K562 (cell line): ENCODE data around the gene JPH3. TPM values are rescaled to one million over a fixed set of nuclear protein-coding genes. Genes with fewer than 3 reads are reported as not detected.

Experiments used
- ATAC-seq: fragments of 200-7000 bp; cut with Tn5 transposase; 3 replicates; pipeline ENCODE4 v1.9.1; 2020; ENCODE audit warnings: moderate library complexity
- BruUV-seq: library from RNA; stranded (reverse); fragments of 400-500 nt; replicated peaks from 2 replicates; lab custom pipeline; 2021; lab: Mats Ljungman, UMichigan
- CTCF ChIA-PET: fragments of 300-600 bp; formaldehyde crosslinking; extraction: SDS; loops from one replicate; lab custom pipeline; 2021; ENCODE audit warnings: low intra/inter-chr PET ratio; lab: Yijun Ruan, JAX
- POLR2A ChIA-PET: fragments of 300-600, 350-650 bp; sonication (Branson Sonifier 250); formaldehyde crosslinking; extraction: SDS; loops from one replicate; lab custom pipeline; 2021; ENCODE audit warnings: antibody characterized with exemption, inconsistent platforms; lab: Yijun Ruan, JAX
- DNase-seq, 4 experiments: peaks; one replicate each; pipeline versions ENCODE4 v3.0.0 to v3.0.0-alpha.2; 2011 to 2018; ENCODE audit warnings: low spot score in 3 of 4, mixed read lengths in 3 of 4; ENCODE audit errors: extremely low read depth in 1 of 4
- FAIRE-seq: peaks from 2 replicates; lab custom pipeline; 2011; peaks lifted over from hg19 to GRCh38; lab: Jason Lieb, UNC
- H2AFZ ChIP-seq: 2 replicates; pipeline ENCODE4 v1.6.0; 2011; ENCODE audit warnings: low read depth, low read length, control low read depth, inconsistent platforms
- H3K27ac ChIP-seq: fragments of 200-600 bp; 3 replicates; pipeline ENCODE4 v1.8.0; 2011; ENCODE audit warnings: low read depth, mild to moderate bottlenecking, control low read depth, inconsistent platforms, low read length, moderate library complexity, mixed read lengths; ENCODE audit errors: extremely low read depth
- H3K27me3 ChIP-seq, 2 experiments: fragments of 300-600 bp in 1 of 2; 2 replicates in 1 of 2; 3 replicates in 1 of 2; pipeline versions ENCODE4 v1.6.0 to v1.8.0; 2011; ENCODE audit warnings: inconsistent platforms in 2 of 2, low read length in 2 of 2, mild to moderate bottlenecking in 1 of 2, mixed read lengths in 1 of 2, moderate library complexity in 1 of 2; ENCODE audit not compliant: control insufficient read depth in 2 of 2, insufficient read depth in 2 of 2
- H3K36me3 ChIP-seq: fragments of 300-600 bp; 3 replicates; pipeline ENCODE4 v1.8.0; 2011; ENCODE audit warnings: mild to moderate bottlenecking, low read length, inconsistent platforms; ENCODE audit not compliant: control insufficient read depth, insufficient read depth
- H3K4me1 ChIP-seq, 2 experiments: fragments of 200-600 bp in 1 of 2; replicated peaks in 1 of 2; 2 replicates in 1 of 2; 3 replicates in 1 of 2; pipeline versions ENCODE4 v1.5.1 to v1.8.0; 2011; ENCODE audit warnings: inconsistent platforms in 2 of 2, low read length in 2 of 2, mild to moderate bottlenecking in 1 of 2, mixed read lengths in 1 of 2, moderate library complexity in 1 of 2; ENCODE audit not compliant: control insufficient read depth in 2 of 2, insufficient read depth in 2 of 2
- H3K4me2 ChIP-seq: 2 replicates; pipeline ENCODE4 v1.6.1; 2011; ENCODE audit warnings: low read length, control low read depth, inconsistent platforms, mixed read lengths; ENCODE audit not compliant: insufficient read depth
- H3K4me3 ChIP-seq: fragments of 200-600 bp; sonication (generic), shearing (Covaris generic); 2 replicates; pipeline ENCODE4 v1.5.1; 2016; ENCODE audit warnings: control low read depth, inconsistent platforms
- H3K79me2 ChIP-seq: fragments of 200-600 bp; 3 replicates; pipeline ENCODE4 v1.8.0; 2011; ENCODE audit warnings: low read length, inconsistent platforms; ENCODE audit not compliant: control insufficient read depth, insufficient read depth
- H3K9ac ChIP-seq, 2 experiments: 2 replicates each; pipeline versions ENCODE4 v1.6.0 to v1.6.1; 2011; ENCODE audit warnings: low read depth in 2 of 2, low read length in 2 of 2, control low read depth in 1 of 2, inconsistent platforms in 1 of 2, mild to moderate bottlenecking in 1 of 2, mixed read lengths in 1 of 2; ENCODE audit not compliant: insufficient read depth in 1 of 2
- H3K9me1 ChIP-seq: one replicate; pipeline ENCODE4 v1.6.0; 2011; ENCODE audit warnings: inconsistent platforms, mild to moderate bottlenecking, low read length, moderate library complexity; ENCODE audit not compliant: control insufficient read depth, insufficient read depth
- H3K9me3 ChIP-seq: replicated peaks from 2 replicates; pipeline ENCODE4 v1.5.1; 2011; ENCODE audit warnings: low read depth, low read length, inconsistent platforms; ENCODE audit not compliant: control insufficient read depth, insufficient read depth
- H4K20me1 ChIP-seq: replicated peaks from 2 replicates; pipeline ENCODE4 v1.6.1; 2011; ENCODE audit warnings: low read length, inconsistent platforms, mixed read lengths; ENCODE audit not compliant: control insufficient read depth, insufficient read depth
- BRD9 ChIP-seq: fragments of 450-650 bp; IDR thresholded peaks from 2 replicates; pipeline ENCODE4 v1.6.1; 2018; ENCODE audit warnings: low read depth; ENCODE audit not compliant: partially characterized antibody
- CHCHD3 ChIP-seq: fragments of 250-450 bp; sonication (Bioruptor Pico); IDR thresholded peaks from 2 replicates; pipeline ENCODE4 v2.1.2; 2022; ENCODE audit warnings: mild to moderate bottlenecking
- NFE2 ChIP-seq: IDR thresholded peaks from 2 replicates; pipeline ENCODE4 v1.6.1; 2014; ENCODE audit warnings: antibody characterized with exemption, low read depth
- RNF2 ChIP-seq: sonication (generic); IDR thresholded peaks from 2 replicates; pipeline ENCODE4 v1.6.1; 2016
- SNIP1 ChIP-seq: fragments of 450-650 bp; IDR thresholded peaks from 2 replicates; pipeline ENCODE4 v1.7.1; 2017; ENCODE audit warnings: low read depth, mild to moderate bottlenecking
- TAF7 ChIP-seq: fragments of 450-650 bp; IDR thresholded peaks from 2 replicates; pipeline ENCODE4 v1.6.1; 2016; ENCODE audit warnings: missing genetic modification characterization, missing compliant biosample characterization
- ZNF263 ChIP-seq: sonication (generic); formaldehyde crosslinking; IDR thresholded peaks from 2 replicates; pipeline ENCODE4 v1.8.0; 2022; ENCODE audit warnings: mild to moderate bottlenecking, missing genetic modification reagents, borderline replicate concordance
- WGBS: fragments of 100-300 bp; shearing (Covaris generic); methylation state at CpG from one replicate; pipeline ENCODE4 v1.1.6; 2016; ENCODE audit warnings: low coverage, mixed read lengths; ENCODE audit not compliant: insufficient coverage; ENCODE audit errors: missing lambda C conversion rate; 5-methylcytosine and 5-hydroxymethylcytosine counted together
- in situ Hi-C: fragments of 300-500 bp; cut with MboI; formaldehyde crosslinking; loops from 4 replicates; pipeline ENCODE4 v1.15.0; 2018; ENCODE audit warnings: inconsistent platforms, mixed read lengths
- intact Hi-C: fragments of 100-400 bp; cut with micrococcal nuclease; formaldehyde crosslinking; loops from 2 replicates; pipeline ENCODE4 v1.14.2; 2022
- polyA plus RNA-seq, 8 experiments: library from polyadenylated mRNA; depleted of rRNA in 4 of 8; stranded (reverse) in 5 of 8; unstranded in 3 of 8; fragments of >200 nt; fragmentation: Nextera tagmentation in 2 of 8; fragmentation: Illumina TruSeq in 1 of 8; extraction: Ambion mirVana in 2 of 8; extraction: Trizol in 1 of 8; gene quantifications; 2 replicates each; pipeline versions ENCODE4 v1.2.1 to v1.2.3, GENCODE V29; 2011 to 2014; ENCODE audit warnings: inconsistent platforms in 1 of 8, missing spikeins in 1 of 8
- total RNA-seq, 7 experiments: library from RNA; depleted of rRNA in 6 of 7; stranded (reverse); fragments of >200 nt in 6 of 7; fragmentation: Illumina TruSeq in 2 of 7; extraction: Trizol in 2 of 7; gene quantifications; 2 replicates each; pipeline versions ENCODE4 v1.2.1 to v1.2.3, GENCODE V29; 2011 to 2021; ENCODE audit warnings: low replicate concordance in 1 of 7

Gene JPH3
- total and polyA plus RNA-seq, 9 of the 15 experiments (the other 6 are each of a cell fraction or from before 2014, with no cell fraction given): 0.01 TPM; not detected in 8

DNA sequence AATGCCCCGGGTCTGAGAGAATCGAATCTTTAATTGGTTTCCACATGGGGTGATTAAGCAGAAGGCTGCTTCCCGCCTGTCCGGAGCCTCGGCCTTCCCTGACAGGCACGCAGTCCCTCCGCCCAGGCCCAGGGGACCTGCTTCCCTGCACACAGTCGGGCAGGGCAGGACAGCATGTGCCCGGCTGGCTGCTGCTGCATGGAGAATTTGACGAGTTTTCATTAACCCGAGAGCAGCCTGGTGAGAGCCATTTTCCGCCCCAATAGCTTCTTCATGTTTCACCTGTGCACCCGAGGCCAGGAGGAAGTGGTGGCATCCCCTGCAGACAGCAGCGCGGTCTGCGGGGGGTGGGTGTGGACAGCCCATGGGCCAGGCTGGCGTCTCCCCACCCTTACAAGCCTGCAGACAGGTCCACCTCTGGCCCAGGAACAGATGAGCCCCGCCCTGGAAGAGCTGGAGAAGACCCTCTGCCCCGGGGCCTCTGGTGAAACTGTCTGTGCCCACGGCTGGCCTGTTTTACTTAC lies 96.4 kb downstream of the JPH3 start (continued):
- TF ChIP-seq SNIP1: no peak
- no peak for TF ChIP-seq CHCHD3 (CRISPR knock-in tag)
- TF ChIP-seq TAF7: no peak
- TF ChIP-seq RNF2: no peak

DNA sequence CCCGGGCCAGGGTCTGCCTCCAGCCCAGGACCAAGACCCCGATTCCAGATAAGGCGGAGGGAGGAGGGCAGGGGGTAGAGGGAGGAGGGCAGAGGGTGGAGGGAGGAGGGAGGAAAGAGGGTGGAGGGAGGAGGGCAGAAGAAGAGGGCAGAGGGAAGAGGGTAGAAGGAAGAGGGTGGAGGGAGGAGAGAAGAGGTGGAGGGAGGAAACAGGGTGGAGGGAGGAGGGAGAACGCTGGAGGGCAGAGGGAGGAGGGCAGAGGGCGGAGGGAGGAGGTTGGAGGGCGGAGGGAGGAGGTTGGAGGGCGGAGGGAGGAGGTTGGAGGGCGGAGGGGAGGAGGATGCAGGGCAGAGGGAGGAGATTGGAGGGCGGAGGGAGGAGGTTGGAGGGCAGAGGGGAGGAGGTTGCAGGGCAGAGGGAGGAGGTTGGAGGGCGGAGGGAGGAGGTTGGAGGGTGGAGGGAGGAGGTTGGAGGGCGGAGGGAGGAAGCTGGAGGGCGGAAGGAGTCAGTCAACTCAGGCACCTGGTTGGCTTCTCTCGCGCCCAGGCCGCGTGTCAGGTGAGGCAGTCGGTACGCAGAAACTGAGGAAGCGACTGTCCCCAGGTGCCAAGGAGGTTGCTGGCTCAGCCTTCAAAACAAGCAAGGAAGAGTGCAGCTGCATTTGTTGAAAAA lies 98.2 kb downstream of the JPH3 start:
- TF ChIP-seq BRD9 (no peak), NFE2 (no peak), ZNF263 (CRISPR knock-in tag) (peak; percentile 89)
- 92% methylated on average over 2 of the region's 19 CpGs for WGBS
- CTCF ChIA-PET: no interaction called here

More for the DNA sequence above, 98.2 kb downstream of the JPH3 start:
- no peaks in the 10 kb centered on the region for H3K27me3 ChIP-seq
- H3K9me3 ChIP-seq: no peaks in the 10 kb centered on the region
- peaks cover 70% of the 10 kb centered on the region; the same call in 1 of the 3 replicates for H3K36me3 ChIP-seq
- no peak overlapping the region for H2AFZ ChIP-seq
- POLR2A ChIA-PET: no interaction called here
- H3K4me3 ChIP-seq: no peak overlapping the region
- H3K9me1 ChIP-seq: peaks cover 3% of the 10 kb centered on the region
- DNase-seq: no peak
- no TSS peak for BruUV-seq
- H3K4me1 ChIP-seq: peaks cover 0 to 42% of the 10 kb centered on the region in 2 experiments; a peak in 2 of 5 replicates
- H3K9ac ChIP-seq: peak overlapping the region in 1 of 2 experiments; percentile 4; a peak in 1 of 4 replicates
- H3K79me2 ChIP-seq: no peaks in the 10 kb centered on the region
- H3K4me2 ChIP-seq: no peak overlapping the region
- in situ Hi-C loops: no loop called here
- intact Hi-C loops: no loop called here
- no peak for FAIRE-seq
- ATAC-seq: no peak
- H3K27ac ChIP-seq: no peak overlapping the region
- no peaks in the 10 kb centered on the region for H4K20me1 ChIP-seq
